HG02610 (cell line): ENCODE data around the gene OR4D2.
"Not testable (repeated sequence)": the region's sequence is repeated elsewhere in the genome, so short reads cannot be mapped to it uniquely, and the experiment has no call there.

Experiments
- ATAC-seq: cut with Tn5 transposase; IDR thresholded peaks from one replicate; pipeline ENCODE4 v1.9.1; 2021; ENCODE audit warnings: mild to moderate bottlenecking, moderate library complexity; ENCODE audit not compliant: unreplicated experiment

OR4D2 gene

DNA sequence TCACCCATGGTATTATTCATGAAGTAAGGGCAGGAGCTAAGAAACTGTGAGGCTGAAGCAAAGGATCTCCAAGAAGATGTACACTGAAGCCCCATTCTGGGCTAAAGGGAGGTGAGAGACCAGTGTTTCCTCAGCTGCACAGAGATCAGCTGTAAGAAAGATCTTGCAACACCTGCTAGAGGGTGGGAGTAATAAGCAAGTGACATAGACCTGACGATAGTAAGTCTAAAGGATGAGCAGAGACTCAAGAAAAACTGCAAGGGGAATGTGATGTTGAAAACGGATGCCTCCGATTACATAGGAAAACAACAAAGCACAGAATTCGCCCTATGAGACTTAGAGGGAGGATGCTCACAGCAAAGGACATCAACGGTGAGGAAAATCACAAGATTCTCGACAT is at the start of gene OR4D2:
Gene OR4D2 (plus strand): TSS at position 301 of the 400 bp plus-strand sequence. CDS start 2,674 bp downstream, outside the sequence.
- ATAC-seq = no peak

DNA sequence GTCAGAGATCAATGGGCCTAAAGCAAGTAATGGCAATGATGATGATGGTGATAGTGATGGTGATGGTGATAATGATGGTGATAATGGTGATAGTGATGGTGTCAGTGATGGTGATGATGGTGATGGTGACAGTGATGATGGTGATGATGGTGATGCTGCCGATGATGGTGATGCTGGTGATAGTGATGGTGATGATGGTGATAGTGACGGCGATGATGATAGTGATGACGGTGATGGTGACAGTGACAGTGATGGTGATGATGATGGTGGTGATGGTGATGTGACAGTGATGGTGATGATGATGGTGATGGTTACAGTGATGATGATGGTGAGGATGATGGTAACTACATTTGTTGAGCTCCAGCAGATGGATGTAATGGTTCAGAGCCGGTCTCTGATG is 49.4 kb upstream of the OR4D2 start:
- ATAC-seq = no peak

DNA sequence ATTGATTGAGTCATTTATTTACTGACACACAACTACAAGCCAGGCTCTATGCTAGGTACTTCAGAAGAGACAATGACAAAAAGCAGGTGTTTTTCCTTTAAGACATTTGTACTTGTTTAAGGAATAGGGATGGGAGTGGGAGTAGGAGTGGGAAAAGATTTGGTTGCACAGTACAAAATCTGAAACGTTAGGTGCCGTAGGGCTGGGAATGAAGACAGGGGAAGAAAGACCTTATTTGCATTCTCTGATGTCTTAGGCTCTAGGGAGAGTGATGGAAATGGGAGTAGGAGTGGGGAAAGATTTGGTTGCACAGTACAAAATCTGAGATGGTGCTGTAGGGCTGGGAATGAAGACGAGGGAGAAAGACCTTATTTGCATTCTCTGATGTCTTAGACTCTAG is 47.3 kb upstream of the OR4D2 start:
- no peak for ATAC-seq

DNA sequence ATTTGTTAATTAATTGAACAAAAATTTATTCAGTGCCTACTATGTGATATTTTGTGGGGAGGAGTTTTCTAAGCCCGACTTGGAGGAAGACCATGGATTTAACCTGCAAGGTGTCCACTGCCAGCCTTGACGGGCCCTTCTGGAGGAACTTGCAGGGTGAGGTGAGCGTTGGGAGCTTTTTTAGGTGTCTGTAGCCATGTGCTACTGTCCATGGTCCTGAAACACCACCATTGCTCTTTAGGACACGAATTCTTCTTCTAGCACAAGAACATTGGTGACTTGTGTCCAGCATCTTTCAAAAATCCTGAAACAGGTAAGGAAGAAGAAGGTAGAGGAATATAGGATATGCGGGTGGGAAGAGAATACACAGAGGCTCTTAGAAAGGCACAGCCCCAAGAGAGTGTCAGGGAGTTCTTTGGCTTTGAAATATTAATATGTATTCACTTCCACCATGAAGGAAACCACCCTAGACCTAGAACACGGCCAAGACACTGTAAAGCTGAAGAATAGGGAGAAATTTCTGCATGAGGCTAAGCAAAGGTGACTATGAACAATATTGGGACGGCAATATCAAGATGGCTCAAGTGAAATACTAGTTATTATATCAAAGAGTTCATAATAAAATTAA is 46.5 kb upstream of the OR4D2 start:
- no peak for ATAC-seq

DNA sequence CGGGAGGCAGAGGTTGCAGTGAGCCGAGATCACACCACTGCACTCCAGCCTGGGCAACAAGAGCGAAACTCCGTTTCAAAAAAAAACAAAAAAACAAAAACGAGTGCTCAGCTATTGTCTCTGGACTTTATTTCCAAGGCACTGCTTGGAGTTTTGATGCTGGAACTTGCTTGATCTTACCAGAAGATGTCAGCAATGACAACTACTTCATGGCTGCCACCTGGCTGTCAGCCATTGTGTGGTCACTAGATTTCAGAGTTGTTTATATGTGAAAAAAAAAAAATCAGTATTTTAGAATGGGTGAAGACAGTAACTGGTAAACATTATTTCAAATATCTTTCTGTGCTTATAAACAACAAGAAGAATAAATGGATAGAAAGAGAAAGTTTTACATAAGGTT is 44.9 kb upstream of the OR4D2 start:
- ATAC-seq = no peak

DNA sequence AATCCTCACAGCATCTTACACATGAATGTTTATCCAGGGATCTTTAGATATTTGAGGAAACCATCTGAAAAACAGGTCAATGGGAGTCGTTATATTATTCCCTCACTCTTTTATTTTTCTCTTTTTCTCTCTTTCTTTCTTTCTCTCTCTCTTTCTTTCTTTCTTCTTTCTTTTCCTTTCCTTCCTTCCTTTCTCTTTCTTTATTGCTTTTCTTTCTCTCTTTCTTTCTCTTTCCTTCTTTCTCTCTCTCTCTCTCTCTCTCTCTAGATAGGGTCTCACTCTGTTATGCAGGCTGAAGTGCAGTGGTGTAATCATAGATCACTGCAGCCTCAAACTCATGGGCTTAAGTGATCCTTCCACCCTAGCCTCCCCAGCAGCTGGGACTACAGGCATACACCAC is 38.9 kb upstream of the OR4D2 start:
- no peak for ATAC-seq

DNA sequence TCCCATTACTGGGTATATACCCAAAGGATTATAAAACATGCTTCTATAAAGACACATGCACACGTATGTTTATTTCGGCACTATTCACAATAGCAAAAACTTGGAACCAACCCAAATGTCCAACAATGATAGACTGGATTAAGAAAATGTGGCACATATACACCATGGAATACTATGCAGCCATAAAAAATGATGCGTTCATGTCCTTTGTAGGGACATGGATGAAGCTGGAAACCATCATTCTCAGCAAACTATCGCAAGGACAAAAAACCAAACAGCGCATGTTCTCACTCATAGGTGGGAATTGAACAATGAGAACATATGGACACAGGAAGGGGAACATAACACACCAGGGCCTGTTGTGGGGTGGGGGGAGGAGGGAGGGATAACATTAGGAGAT is 34.1 kb upstream of the OR4D2 start:
- not testable (repeated sequence) for ATAC-seq

DNA sequence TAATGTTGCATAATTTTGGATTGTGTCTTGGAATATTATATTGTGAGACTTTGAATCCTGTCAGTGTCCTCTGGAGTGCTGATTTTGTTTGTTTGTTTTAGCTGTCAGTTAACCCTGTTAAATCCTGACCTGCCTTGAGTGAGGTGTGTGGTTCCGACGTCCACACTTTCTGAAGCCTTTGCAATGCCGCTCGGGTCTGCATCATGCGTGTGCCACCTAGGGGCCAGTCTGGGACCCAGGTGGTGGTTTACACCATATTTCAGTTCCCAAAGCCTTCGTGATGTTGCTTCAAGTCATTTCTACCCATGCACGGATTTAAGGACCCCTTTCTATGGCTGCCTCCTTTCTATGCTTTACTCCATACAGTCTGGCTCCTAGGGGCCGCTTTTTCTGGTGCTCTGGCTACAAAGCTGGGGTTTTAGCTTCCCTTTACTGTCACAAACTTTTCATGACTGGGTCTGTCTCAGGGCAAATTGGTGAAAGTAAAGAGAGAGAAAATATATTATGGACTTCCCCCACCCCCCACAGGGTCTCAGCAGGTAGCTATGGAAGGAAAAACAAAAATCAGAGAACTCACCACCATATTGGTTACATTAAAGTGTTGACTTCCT is 30.0 kb upstream of the OR4D2 start:
- no peak for ATAC-seq

DNA sequence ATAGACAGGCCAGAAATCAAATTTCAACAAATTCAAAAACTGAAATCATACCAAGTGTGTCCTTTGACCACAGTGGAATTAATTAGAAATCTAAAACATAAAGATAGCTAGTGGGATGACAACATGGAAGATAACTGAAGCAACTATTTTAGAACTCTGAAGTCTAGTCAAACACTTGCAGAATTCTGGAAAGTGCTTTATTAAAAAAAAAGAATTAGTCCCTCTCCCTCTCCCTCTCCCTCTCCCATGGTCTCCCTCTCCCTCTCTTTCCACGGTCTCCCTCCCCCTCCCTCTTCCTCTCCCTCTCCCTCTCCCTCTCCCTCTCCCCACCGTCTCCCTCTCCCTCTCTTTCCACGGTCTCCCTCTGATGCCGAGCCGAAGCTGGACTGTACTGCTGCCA is 25.3 kb upstream of the OR4D2 start:
- no peak for ATAC-seq

DNA sequence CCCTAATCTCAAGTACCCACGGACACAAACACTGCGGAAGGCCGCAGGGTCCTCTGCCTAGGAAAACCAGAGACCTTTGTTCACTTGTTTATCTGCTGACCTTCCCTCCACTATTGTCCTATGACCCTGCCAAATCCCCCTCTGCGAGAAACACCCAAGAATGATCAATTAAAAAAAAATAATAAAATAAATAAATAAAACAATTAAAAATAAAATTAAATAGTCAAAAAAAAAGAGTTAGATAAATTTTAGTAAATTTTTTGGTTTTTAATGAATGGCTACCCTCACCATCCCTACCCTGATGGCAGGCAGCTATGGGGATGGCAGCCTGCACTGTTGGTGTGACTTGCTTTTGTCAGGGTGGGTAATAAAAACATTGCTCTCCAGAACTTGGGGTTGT is 23.4 kb upstream of the OR4D2 start:
- not testable (repeated sequence) for ATAC-seq

DNA sequence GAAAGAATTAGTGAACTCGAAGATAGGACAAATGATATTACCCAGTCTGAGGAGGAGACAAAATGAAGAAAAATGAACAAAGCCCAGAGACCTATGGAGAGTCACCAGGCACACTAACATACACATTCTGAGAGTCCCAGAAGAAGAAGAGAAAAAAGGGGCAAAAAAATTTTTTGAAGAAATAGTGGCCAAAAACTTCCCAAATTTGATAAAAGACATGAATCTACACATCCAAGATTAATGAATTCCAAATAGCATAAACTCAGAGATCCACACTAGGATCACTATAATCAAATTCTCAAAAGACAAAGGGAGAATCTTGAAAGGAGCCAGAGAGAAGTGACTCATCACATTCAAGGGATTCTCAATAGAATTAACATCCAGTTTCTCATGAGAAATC is 22.0 kb upstream of the OR4D2 start:
- no peak for ATAC-seq

DNA sequence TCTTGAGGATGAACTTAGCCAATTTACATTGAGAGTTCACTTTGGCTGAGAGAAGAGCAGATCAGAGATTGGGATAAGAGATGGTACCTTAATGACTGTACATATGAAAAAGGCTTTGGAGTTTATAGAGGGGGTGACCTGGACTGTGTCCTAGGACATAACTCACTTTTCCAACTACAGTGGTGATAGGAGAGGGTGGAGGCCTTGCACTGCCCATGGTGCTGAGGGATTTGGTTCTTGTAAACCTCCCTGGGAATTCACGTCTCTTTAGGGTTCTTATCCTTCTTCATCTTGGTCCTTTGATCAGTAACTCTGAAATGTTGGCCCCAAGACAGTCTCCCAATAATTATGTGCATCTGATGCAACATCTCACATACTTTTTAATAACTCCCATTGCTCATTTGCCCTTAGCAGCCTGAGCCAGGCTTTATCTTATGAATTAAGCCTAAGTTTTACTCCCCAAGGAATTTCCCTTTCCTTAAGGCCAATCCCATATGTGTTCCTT is 18.8 kb upstream of the OR4D2 start, which contains the start of gene OR4D1:
Gene OR4D1 (plus strand): TSS at position 455 of the 505 bp plus-strand sequence. CDS start 6,770 bp downstream, outside the sequence.
- ATAC-seq = no peak

DNA sequence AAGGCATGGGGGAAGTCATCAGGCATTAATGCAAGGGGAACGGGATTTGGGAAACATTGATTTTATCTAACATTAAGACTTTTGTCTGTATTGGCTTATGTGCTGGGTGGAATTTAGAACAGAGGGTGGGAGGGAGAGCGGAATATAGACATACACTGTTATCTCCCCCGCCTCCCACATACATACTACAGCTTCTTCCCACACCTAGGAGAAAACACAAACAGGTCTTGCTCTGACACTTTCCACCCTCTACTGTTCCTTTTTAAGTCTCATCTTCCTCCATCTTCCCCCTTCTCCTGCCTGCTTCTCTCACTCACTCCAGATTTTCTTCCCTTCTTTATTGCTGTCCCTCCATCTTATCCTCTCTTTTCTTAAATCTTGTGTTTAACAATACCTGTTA is 18.2 kb upstream of the OR4D2 start:
- ATAC-seq = no peak

DNA sequence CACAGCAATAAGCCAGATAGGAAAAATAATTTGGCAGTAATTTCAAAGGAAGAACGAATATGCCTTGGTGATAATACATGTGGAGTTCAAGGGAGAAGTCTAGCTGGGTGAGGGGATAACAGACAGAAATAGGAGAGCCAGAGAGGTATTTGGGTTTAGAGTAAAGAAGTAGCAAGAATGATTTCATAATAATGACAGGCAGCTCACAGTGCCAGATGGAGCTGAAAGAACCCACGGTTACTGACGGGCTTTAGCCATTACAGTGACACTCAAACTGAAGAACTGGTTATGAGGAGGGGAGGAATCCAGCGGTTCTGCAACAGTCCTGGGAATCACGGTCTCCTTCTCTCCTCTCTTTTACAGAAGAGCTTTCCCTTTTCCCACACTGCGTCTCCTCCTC is 16.4 kb upstream of the OR4D2 start:
- ATAC-seq = no peak

DNA sequence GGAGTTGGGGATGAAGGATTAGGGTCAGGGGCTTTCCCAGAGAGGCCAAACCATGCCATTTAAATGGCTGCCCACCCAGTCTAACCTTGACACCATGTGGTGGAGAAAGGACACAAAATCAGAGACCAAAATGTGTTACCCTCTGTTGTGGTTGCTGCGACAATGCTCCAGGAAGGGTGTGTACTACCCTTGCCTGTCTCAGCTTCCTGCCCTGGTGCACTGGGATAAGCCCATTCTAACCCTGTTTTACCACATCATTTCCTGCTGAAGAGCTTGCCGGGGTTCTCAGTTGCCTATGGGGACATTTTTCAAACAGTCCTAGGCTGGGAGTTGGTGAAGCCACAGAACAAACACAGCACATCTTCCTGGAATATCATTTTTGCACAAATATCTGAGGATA is 13.7 kb upstream of the OR4D2 start:
- no peak for ATAC-seq

DNA sequence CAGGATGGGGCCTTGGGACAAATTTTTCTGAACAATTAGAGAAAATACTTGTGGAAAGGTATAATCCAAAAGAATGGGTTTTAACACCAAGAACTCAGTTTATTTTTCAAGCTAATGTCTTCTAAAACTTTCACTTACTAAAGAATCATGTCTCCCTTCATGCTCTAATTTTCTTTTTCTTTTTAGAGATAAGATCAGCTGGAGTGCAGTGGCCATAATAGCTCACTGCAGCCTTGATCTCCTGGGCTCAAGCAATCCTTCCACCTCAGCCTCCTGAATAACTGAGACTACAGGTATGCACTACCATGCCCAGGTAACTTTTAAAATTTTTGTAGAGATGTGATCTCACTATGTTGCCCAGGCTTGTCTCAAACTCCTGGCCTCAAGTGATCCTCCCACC is 13.1 kb upstream of the OR4D2 start:
- no peak for ATAC-seq

DNA sequence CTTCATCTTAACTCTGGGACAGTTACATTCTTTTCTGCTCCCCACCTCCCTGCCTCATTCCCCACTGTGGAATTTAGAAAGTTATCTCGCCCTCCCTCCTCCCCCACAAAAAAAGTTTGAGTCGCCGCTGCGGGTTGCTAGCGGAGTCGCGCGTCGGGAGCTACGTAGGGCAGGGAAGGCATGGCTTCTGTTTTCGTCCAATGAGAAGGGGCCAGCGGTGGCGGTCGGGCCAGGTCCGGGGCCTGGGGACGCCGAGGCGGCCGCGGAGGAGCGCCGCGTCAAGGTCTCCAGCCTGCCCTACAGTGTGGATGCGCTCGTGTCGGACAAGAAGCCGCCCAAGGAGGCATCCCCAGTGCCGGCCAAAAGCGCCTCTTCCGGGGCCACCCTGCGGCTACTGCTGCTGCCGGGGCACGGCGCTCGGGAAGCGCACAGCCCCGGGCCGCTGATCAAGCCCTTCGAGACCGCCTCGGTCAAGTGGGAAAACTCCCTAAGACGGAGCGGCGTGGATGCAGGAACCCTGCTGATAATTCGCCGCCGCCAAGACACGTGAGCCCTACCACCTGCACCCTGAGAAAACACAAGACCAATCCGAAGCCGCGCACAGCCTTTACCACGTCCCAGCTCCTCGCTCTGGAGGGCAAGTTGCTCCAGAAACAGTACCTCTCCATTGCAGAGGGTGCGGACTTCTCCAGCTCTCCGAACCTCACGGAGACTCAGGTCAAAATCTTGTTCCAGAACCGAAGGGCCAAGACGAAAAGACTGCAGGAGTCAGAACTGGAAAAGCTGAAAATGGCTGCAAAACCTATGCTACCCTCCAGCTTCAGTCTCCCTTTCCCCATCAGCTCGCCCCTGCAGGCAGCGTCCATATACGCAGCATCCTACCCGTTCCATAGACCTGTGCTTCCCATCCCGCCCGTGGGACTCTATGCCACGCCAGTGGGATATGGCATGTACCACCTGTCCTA is 9.7 kb upstream of the OR4D2 start:
- ATAC-seq = no peak

DNA sequence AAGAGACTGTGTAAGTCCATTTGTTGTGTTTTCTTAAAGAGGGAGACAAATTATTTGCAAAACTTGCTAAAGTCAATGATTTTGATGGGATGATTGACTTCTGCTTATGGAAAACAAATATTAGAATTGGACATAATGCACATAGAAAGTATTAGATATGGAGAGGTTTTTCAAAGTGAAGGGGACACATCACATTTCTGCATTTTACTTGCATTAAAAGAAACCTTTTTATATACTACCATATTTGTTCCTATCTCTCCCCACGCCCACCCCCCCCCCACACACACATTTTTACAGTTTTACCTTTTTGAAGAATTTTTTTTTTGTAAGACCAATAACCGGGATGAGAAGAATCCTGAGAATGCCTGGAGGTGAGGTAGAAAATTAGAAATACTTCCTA is 8.6 kb upstream of the OR4D2 start:
- ATAC-seq = no peak

DNA sequence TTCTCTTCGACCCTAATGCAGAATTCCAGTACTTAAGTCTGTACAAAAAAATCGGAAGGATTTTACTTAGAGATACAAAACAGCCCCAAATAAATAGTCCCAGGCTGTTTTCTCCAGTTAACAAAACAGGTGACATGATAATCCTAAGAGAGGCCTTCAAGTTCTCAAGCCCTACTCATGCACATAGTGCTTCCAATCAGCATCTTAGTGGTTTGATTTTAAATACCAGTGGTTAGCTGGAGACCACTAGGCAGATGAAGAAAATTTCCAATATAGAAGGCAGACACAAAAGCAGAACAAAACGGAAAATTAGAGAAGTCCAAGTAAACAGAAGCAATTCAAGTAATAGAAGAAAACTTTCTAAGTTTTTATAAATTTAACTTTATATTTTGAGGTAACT is 5.2 kb upstream of the OR4D2 start:
- ATAC-seq = no peak

DNA sequence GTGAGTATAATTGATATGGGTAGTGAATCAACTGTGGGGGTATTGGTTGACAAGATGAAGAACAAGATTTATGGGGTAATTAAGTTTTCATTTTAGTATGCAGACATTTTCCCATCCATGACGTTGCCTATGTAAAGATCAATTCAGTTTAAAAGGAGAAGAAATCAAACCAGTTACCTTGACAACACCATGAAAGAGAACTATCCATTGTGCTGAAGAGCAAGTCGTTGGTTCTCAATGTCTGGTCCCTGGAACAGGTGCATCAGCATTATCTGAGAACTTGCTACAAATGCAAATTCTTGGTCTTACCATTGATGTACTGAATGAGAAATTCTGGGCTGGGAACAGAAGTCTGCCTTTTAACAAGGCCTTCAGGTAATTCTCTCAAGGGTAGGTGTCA is 801 bp upstream of the OR4D2 start:
- ATAC-seq = no peak

DNA sequence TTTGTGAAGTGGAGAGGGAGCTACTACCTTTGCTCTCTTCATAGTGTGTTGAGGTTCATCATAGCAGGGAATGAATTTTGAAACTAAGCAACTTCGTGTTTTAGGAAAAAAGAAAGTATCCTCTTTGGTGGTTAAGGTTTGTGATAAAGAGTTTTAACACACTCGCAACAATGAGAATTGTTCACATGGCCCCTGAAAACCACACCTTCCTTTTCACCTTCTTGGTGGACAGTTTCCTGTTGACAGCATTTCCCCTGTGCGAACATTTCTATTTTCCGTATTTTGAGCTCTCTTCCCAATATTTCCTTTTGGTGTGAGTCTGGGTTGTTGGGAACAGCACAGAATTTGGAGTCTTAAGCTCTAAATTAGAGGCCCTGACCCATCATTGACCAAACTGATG is 3.8 kb downstream of the OR4D2 start:
- ATAC-seq = no peak
